ENCODE measurements around the gene DUS1L.

DUS1L gene

DNA sequence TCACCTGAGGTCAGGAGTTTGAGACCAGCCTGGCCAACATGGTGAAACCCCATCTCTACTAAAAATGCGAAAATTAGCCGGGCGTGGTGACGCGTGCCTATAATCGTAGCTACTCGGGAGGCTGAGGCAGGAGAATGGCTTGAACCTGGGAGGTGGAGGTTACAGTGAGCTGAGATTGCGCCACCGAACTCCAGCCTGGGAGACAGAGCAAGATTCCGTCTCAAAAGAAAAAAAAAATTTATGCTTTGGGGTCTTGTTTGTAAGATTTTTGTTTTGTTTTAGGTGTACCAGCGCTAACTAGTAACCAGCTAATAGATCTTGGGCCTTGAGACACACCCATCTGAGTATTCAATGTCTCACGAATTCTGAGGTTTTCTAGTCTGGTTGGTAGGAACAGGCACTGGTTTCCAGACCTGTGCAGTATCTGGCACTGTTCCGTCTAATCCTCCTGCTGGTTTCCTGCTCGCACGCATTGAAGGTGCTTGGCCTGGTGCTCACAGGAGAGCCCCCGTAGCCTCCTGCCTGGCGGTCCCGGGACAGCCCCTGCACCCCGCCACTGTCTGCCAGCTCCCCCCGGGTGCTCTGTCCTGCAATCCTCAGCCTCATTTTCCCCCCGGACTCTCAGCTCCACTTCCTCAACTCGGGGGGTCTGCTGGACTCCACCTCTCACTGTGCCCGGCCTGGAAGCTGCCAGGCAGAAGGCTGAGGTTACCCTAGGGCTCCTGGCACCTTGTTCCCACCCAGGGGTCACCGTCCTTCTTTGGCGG, 10.6 kb upstream of the DUS1L start:
- no peak for DNase-seq

DNA sequence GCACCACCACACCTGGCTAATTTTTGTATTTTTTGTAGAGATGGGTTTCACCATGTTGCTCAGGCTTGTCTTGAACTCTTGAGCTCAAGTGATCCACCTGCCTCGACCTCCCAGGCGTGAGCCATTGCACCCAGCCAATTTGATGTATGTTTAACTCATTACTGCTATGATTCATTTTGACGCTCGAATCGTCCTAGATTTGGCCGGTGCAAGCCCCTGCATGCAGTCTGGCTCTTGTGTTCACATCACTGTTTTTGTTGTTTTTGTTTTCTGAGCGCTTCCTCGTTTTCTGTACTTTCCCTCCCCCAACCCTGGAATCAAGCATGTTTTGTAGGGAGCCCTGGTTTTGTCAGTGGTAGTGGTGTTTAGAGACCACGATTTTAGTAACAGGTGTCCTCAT, 7.8 kb upstream of the DUS1L start:
- DNase-seq: no peak

DNA sequence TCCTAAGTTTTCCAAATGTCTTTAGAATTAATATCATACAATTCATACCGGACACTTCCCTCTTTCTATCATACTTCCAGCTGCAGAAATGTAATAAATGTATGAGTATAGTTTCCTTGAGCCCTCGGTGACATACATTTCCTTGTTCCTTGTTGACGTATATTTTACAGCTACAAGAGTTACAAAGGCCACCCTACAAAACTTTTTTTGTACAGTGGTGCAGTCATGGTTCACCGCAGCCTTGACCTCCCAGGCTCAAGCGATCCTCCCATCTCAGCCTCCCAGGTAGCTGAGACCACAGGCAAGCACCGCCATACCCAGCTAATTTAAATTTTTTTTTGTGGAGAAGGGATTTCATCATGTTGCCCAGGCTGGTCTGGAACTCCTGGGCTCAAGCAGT, 7.2 kb upstream of the DUS1L start:
- DNase-seq: no peak

DNA sequence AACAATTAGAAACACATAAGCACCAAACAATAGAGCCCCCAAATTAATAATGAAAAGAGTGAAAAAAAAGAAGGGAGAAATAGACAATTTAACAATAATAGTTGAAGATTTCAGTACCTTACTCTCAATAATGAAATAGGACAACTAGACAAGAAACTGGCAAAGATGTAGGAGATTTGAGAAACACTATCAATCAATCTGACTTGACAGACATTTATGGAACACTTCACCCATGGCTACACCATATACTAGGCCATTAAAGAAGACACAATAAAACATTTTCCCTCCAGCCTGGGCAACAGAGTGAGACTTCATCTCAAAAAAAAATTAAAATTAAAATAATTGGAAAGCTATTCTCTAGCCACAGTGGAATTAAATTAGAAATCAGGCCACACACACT, 5.0 kb upstream of the DUS1L start:
- no peak for DNase-seq

DNA sequence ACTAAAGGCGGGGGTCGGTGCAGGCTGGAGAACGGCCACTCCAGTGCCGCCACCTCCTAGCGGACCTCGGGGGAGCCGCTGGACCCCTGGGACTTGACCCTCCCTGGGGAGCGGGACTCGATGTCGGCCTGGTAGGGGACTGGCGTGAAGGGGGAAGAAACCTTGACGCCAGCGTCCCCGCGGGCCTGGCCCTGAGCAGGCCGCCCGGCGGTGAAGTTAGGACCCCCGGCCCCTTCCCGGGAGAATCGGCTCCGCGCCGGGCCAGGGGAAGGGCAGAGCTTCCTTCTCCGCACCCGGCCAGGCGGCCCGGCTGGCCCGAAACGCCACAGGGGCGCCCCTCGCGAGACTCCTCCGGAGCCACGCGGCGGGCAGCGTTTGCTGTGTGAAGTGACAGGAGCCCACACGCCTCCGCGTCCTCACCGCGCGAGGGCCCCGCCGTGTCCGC, 389 bp downstream of the DUS1L start:
- peak; percentile 32 to 33 for DNase-seq

DNA sequence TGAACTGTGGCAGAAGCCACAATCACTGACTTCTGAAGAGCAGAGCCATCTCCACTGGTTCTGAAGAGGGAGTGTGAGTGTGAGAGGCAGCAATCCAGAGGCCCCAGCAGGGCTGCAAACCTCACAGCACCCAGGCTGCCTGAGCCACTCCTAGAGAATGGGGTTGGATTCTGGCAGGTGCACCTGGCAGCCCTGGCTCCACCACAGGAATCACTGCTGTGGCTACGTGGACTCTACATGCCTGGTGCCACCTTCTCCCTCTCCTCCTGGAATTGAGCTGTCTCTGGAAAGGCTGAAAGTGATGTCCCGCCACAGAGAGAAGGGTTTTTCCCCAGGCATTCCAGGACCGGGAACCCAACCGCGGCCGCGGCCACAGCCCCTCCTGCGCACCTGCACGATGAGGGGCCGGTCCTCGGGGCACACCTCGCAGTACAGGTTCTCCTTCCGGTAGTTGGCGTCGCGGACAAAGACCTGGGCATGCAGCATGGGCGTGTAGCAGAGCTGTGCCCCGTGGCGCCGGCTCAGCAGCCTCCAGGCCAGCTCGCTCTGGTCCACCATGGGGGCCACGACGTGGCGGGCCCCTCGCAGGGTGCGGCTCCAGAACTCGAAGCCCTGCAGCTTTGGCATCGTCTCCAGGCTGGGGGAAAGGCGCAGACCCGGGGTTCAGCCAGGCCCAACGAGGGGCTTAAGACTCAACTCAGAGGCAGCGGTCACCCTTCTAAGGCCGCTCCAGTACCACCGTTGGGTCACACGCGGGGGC, 991 bp downstream of the DUS1L start:
- DNase-seq: no peak

DNA sequence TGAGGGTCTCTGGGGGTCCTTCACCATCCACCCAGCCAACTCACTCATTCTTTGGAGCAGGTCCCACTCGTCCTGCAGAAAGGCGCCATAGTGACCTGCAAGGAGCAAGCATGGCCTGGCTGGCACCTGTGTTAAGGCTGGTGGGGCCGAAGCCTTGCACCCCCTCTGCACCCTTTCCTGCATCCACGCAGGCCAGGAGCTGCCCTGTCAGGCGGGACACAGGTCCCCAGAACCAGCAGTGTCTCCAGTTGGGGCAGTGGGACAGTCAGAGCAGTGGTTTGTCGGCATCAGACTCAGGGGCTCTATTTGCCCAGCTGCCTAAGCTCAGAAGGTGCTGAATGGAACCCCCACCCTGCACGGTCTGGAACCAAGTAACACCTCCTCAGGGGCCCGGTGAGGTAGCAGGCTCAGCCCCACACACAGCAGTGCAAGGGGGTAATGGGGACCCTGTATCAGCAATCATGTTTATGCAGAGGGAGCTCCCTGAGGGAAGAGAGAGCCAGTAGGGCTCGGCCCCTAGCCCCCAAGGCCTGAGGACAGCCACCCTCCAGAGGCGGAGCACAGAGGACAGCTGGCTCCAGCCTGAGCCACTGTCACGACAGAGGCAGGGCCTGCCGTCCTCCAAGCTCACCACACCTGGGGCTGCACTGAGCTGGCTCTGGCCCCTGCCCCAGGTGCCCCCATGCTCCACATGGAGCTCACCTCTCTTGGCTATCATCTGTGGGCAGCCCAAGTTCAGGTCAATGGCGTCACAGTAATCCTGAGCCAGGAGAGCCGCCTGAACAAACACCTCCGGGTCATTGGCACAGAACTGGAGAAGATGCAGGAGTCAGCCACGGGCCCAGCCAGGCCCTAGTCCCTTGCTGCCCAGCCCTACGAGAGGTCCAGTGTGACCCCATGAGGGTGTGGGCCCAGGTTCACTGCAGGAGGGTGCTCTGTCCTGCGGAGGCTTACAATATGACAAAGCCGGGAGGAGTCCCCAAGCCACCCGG, 1.9 kb downstream of the DUS1L start:
- DNase-seq: no peak

DNA sequence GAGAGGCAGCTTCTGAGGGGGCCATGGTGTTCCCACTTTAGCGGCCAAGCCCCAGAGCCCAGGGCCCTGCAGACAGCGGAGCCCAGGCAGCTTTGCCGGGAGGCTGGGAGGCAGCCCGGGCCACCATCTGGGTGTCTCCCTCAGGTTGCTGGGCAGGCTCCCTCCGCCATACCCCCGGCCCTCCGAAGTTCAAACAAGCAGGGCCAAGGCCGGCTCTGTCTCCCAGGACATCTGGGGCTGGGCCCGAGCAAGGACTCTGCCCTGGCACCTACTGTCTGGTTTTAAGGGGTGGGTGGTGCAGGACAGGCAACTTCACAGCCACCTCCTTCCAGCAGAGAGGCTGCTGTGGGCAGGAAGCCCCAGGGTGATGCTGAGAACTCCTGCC, 2.6 kb downstream of the DUS1L start:
- DNase-seq: no peak

DNA sequence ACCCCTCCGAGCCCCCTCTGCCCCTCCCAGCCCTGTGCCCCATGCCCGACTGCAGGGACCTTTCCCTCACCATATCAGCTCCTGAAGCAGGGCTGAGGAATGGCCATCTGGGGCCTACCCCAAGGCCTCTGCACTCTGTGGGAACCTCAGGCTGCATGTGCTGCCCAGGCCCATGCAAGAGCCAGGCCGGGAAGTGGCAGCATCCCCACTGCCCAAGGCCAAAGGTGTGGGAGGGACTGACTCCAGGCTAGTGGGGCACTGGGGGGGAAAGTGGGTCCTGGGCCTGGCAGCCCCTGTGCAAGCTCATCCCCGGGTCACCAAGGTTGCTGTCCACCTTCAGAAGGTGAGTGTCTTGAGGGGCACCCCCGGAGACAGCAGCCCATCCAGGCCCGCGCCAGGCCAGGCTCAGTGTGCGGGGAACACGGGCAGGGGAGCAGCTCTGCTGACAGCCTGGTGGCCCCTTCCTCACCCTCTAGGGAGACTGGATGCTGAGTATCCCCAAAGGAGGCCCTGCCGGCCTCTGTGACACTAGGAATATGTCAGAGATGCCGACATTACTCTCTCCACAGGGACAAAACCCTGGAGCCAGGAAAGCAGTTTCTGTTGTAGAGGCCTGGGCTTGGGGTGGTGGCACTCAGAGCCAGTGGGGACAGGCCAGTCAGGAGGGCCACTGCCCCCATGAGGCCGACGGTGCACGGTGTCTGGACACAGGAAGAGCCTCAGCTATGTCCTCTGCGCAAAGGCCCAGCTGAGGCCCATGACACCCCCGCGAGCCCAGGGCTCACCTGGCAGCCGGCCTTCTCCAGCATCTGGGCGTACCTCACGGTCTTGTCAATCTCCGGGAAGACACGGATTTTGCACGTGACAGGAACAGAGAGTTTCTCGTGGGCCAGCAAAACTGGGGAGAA, 3.3 kb downstream of the DUS1L start:
- no peak for DNase-seq

DNA sequence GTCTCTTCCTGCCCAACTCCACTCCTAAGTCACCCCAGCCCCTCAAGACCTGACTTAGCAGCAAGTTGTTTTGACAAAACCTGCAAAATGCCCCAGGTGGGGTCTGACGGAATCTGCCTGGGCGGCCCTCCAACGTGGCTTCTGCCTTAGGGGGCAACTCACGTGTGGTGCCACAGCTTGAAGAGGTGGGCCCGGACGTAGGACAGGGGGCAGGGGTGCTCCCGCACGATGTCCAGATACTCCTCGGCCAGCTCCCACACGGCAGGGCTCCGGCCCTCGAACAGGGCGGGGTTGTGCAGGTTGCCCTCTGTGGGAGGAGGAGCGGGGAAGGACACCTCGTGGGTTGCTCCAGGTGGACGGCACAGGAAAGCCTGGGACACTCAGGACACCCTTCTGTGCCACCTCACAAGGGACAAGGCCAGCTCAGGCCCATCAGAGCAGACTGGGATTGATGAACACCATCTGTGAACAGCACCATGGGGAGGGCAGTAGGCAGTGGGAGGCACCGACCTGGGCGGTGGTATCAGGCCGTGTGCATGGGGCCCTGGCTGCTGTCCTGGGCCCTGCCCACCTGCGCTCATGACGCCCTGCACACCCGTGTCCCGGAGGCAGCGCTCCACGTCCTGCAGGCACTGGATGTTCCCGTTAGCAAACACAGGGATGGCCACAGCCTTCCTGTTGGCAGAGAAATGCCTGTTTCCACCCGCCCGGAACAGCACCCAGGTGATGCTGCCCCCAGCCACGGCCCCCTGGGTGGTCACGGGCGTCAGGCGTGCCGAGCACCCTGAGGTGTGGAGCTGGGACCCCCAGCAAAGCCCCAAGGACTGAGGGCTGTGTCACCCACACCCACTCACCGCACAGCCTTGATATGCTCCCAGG, 4.3 kb downstream of the DUS1L start:
- DNase-seq: no peak

DNA sequence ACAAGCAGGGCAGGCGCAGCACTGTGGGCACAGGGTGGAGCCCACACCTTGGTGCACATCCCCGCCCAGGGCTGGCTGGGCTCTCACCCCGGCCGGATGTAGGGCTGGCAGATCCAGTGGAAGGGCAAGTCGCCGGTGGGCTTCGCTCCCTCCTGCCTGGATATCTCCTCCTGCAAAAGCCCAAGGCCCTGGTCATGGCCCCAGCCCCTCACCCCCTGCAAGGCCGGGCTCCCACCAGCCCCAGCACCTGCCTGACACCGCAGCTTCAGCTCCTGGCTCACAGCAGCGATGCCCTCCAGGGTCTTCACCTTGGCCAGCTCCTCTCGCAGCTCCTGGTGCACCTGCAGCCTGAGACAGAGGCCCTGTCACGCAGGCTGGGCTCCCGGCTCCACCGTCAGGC, 5.0 kb downstream of the DUS1L start:
- DNase-seq: no peak

DNA sequence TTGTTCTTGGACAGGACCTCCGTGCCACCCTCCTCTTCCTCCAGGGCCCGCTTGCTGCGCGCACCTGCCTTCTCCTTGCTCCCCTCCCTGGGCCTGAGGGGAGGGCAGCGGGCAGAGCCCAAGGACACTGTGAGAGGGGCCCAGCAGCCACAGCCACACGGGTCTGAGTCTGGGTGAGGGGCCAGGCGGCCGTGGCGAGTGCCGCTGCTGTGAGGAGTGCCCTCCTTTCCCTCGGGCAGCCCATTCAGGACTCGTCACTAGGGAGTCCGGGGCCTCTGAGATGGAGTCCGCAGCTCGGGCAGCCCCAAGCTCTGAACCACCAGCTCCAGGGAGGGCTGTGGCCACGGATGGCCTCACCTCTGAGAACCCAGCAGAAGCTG, 5.6 kb downstream of the DUS1L start:
- DNase-seq: no peak

DNA sequence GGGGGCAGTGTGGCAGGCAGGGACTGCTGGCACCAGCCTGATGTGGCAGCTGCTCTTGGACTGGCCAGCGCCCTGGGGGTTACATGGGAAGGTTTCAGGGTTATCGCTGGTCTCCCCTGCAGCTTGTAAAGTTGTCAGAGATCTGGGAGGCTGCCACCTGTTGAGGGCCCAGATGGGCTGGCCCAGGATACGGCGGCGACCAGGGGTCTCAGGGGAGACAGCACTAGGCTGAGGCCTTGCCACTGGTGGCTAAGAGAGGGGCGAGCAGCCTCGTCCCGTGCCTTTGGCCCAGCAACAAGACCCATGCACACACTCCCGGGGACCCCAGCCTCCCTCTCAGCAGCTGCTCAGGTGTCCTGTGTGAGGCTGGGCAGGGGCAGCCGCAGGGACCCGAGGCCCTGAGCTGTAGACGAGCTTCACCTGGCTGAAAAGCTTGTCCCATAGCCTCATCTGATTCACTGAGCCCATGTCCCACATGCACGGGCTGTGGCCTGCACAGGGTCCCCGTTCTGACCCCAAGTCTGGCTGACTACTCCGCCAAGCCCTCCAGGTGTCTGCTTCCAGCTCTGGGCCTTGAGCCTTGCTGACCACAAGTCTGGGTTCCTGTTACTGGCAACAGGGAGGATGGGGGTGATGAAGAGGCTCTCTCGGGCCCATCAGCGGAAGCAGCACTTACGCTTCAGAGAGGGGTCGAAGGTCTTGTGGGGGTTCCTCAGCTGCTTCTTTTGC, 6.2 kb downstream of the DUS1L start:
- DNase-seq: no peak

DNA sequence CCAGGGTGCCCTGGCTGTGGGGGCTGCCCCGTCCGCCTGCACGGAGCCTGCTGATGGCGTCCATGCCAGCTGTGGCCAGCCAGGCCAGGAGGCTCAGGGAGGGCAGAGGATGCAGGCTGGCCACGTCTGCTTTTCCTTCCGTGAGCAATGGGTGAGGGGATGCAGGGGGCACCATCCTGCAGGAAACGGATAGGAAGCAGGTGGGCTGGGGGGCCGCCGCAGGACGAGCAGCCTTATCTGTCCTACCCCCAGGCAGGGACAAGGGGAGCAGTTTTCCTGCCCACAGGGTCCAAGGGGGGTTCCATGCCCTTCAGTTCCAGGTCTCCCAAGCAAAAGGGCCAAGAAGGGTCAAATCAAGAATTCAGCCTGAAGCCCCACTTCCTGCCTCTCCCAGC, 6.8 kb downstream of the DUS1L start:
- no peak for DNase-seq

DNA sequence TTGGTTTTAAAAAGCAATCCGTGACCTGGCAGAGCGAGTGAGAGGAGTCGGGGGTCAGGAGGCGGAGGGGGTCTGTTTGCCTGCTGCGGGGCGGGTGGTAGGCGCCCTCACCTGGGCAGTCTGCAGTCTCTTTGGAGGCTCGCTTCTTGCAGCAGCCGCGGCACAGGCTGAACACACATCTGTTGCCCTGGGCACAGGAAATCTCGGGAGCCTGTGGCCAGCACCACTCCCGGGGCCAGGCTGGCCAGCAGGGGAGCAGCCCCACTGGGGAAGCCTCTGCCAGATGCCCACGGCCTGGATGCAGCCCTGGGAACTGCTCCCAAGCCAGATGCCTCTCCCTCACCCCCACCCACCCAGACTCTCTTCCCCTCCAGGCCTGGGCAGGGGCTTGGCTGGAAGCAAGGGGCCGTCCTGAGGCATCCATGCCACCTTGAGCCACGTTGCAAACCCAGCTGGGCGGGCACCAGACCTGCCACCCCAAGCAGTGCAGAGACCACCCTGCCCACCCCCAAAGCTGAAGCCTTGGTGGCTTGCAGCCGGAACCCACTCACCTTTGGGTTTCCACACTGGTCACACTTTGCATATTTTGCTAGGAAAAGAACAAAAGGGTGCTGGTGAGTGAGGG, 7.3 kb downstream of the DUS1L start:
- no peak for DNase-seq

DNA sequence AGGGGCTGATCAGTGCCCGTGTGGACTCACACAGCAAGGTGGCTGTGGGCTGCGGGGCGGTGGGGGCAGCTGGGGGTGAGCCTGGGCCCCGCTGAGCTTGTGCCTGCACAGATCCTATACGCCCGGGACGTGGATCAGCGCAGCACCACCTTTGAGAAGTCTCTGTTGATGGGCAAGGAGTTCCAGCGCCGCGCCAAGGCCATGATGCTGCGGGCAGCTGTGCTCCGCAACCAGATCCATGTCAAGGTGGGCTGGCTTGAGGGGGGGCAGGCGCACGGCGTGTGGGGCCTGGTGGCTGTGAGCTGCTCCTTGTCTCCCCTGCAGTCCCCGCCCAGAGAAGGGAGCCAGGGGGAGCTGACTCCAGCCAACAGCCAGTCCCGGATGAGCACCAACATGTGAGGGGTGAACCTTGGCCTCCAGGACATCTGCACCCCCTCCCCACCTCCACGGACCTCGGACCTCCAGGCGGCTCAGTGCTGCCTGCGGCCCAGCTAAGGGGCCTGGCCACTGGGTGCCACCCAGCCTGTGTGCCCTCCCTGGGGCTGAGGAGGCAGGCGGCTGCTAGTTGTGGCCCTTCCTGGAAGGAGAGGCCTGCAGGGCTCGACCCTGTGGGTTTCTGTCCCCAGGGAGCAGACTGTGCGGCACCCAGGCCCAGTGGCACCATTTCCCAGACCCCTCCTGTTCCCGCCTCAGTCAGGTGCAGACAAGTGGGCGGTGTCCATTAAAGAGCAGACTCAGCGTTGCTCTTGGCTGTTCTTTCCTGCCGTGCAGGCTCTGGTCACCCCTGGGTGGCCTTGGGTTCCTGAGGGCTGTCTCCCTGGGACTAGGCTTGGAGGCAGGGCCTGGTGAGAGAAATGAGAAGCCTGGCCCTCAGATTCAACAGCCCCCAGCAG, 8.6 kb downstream of the DUS1L start:
- no peak for DNase-seq

DNA sequence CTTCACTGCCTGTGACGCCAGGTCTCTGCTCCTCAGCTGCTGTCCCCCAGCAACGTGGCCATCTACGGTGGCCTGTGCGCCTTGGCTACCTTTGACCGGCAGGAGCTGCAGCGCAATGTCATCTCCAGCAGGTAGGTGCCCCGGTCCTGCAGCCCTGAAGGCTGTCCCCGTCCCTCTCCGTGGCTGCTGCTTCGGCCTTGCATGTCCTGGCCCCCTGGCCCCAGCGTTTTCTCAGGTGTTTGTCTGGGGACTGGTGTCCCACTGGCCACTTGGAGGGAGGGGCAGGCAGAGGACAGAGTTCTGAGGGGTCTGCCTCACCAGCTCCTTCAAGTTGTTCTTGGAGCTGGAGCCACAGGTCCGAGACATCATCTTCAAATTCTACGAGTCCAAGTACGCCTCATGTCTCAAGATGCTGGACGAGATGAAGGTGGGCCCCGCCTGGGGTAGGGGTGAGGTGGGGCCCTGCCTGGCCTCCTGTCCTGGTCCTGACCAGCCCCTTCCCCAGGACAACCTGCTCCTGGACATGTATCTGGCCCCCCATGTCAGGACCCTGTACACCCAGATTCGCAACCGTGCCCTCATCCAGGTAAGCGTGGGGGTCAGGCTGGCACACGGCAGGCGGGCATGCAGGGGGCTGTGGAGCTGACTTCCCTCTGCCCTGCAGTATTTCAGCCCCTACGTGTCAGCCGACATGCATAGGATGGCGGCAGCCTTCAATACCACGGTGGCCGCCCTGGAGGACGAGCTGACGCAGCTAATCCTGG, 9.5 kb downstream of the DUS1L start:
- no peak for DNase-seq

Measured in activated CD4-positive, alpha-beta T cell treated with anti-CD3 and anti-CD28 coated beads, Interleukin-2, amount 50 U/mL, for 4 hours (primary cell).